Measurements from ENCODE around the gene COL2A1. TPM values are rescaled to one million over a fixed set of nuclear protein-coding genes. Genes with fewer than 3 reads are reported as not detected.

COL2A1 gene
- total RNA-seq, 3 donors from 2014 or later (not counting 1 experiment from before 2014, with no cell fraction given), result not detected

- ATAC-seq (no peak), DNase-seq (no peak)
- H3K9me3 Mint-ChIP-seq, result no peaks in the 10 kb centered on the region
- H3K27ac ChIP-seq (ENCODE audit: low read length), result no peak overlapping the region
- H3K36me3 Mint-ChIP-seq, result no peaks in the 10 kb centered on the region
- no peaks in the 10 kb centered on the region for H3K36me3 ChIP-seq (ENCODE audit: control insufficient read depth, insufficient read depth, low read length)
- H3K4me3 ChIP-seq (ENCODE audit: low read length), result no peak overlapping the region
- no peak overlapping the region for H3K4me3 Mint-ChIP-seq
- H3K4me1 ChIP-seq (ENCODE audit: control insufficient read depth, insufficient read depth, low read length), result no peaks in the 10 kb centered on the region
- no peaks in the 10 kb centered on the region for H3K9me3 ChIP-seq (ENCODE audit: control insufficient read depth, insufficient read depth, low read length)
- H3K27me3 Mint-ChIP-seq (ENCODE audit: low read depth in 2 of 2), result peaks cover 0 to 7% of the 10 kb centered on the region in 2 donors
- 82% methylated on average over 11 of the region's 11 CpGs for WGBS (ENCODE audit: insufficient coverage)
- no peak for TF ChIP-seq CTCF (IDR thresholded peaks at IDR 0.05)
- H3K27me3 ChIP-seq (ENCODE audit: control insufficient read depth, insufficient read depth, low read length), result no peaks in the 10 kb centered on the region
- no peaks in the 10 kb centered on the region for H3K4me1 Mint-ChIP-seq
- H3K27ac Mint-ChIP-seq, result no peak overlapping the region
- intact Hi-C loops (cut with micrococcal nuclease), result no loop called here
Measured at GRCh38 chr12:47979686-47980085, 24.6 kb downstream of the COL2A1 start.

DNA sequence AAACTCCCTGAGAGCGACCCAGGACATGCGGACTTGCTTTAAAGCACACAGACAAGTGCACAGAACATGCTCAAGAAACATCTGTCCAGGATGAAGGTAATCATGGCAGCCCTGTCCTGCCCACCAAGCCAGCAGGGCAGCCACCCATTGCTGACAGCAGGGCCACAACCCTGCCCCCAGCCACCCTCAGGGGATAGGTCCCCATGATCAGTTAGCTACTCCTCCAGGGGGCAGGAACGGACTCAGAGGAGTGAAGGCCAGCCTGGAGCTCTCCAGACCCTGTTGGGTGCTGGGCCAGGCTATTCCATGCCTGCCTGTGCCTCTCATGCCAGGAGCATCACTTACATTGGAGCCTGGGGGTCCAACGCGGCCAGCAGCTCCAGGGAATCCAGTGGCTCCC is 25.1 kb downstream of the COL2A1 start:
- ATAC-seq, result no peak
- no peak overlapping the region for H3K27ac ChIP-seq (ENCODE audit: low read length)
- TF ChIP-seq CTCF (IDR thresholded peaks at IDR 0.05), result no peak

GRCh38 chr12:47978598-47978873 is 25.7 kb downstream of the COL2A1 start:
- Mint-ChIP-seq H3K4me1 (no peaks in the 10 kb centered on the region), H3K27ac (no peak overlapping the region), H3K36me3 (no peaks in the 10 kb centered on the region), H3K4me3 (no peak overlapping the region), H3K9me3 (no peaks in the 10 kb centered on the region), H3K27me3 (ENCODE audit: low read depth in 2 of 2) (peaks cover 0 to 7% of the 10 kb centered on the region in 2 donors)
- H3K9me3 ChIP-seq (ENCODE audit: control insufficient read depth, insufficient read depth, low read length), result no peaks in the 10 kb centered on the region
- H3K4me1 ChIP-seq (ENCODE audit: control insufficient read depth, insufficient read depth, low read length), result no peaks in the 10 kb centered on the region
- intact Hi-C loops (cut with micrococcal nuclease), result no loop called here
- H3K27me3 ChIP-seq (ENCODE audit: control insufficient read depth, insufficient read depth, low read length), result no peaks in the 10 kb centered on the region
- ATAC-seq (no peak), DNase-seq (no peak)
- no peak overlapping the region for H3K27ac ChIP-seq (ENCODE audit: low read length)
- no peak overlapping the region for H3K4me3 ChIP-seq (ENCODE audit: low read length)
- TF ChIP-seq CTCF (IDR thresholded peaks at IDR 0.05), result no peak
- WGBS (ENCODE audit: insufficient coverage), result 91% methylated on average over 7 of the region's 7 CpGs
- H3K36me3 ChIP-seq (ENCODE audit: control insufficient read depth, insufficient read depth, low read length), result no peaks in the 10 kb centered on the region

More for the DNA sequence above, 25.1 kb downstream of the COL2A1 start:
- Mint-ChIP-seq H3K36me3 (no peaks in the 10 kb centered on the region), H3K4me1 (no peaks in the 10 kb centered on the region), H3K27ac (no peak overlapping the region), H3K4me3 (no peak overlapping the region), H3K27me3 (ENCODE audit: low read depth in 2 of 2) (peaks cover 0 to 7% of the 10 kb centered on the region in 2 donors), H3K9me3 (no peaks in the 10 kb centered on the region)
- WGBS (ENCODE audit: insufficient coverage), result 91% methylated on average over 5 of the region's 5 CpGs
- H3K27me3 ChIP-seq (ENCODE audit: control insufficient read depth, insufficient read depth, low read length), result no peaks in the 10 kb centered on the region
- H3K4me1 ChIP-seq (ENCODE audit: control insufficient read depth, insufficient read depth, low read length), result no peaks in the 10 kb centered on the region
- intact Hi-C loops (cut with micrococcal nuclease), result no loop called here
- DNase-seq, result no peak
- no peaks in the 10 kb centered on the region for H3K36me3 ChIP-seq (ENCODE audit: control insufficient read depth, insufficient read depth, low read length)
- H3K4me3 ChIP-seq (ENCODE audit: low read length), result no peak overlapping the region
- no peaks in the 10 kb centered on the region for H3K9me3 ChIP-seq (ENCODE audit: control insufficient read depth, insufficient read depth, low read length)

DNA sequence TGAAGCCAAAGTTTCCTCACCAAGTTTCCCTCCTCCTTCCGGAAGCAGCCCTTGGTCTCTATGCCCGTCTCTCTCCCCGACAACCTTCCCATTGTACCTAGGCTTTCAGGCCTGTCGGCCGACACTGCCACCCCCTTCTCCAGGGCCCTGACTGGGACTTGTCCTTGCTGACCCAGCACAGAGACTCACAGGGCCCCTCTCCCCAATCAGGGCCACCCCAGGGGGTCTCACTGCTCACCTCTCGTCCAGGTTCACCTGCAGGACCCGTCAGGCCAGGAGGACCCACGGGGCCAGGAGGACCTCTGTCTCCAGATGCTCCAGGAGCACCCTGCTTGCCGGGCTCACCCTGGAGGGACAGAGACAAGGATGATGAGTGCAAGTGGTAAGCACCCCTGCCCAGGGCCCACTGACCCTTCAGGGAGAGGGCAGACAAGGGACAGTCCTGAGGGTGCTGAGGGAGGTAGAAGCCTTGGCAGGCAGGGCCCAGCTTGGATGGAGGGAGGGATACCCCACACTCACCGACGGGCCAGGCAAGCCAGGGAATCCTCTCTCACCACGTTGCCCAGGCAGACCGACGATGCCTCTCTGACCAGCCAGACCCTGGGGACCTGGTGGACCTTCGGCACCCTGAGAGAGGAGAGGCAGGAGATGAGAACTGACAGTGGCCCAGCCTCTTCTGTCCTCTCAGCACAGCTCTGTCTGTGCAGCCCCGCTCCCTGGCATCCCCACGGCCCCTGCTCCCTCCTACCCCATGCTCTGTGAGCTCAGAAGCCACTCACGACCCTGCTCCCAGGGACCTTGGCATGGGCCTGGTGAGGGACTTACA is 26.3 kb downstream of the COL2A1 start:
- Mint-ChIP-seq H3K9me3 (no peaks in the 10 kb centered on the region), H3K27me3 (ENCODE audit: low read depth in 2 of 2) (peaks cover 0 to 7% of the 10 kb centered on the region in 2 donors), H3K4me3 (no peak overlapping the region), H3K4me1 (no peaks in the 10 kb centered on the region), H3K27ac (no peak overlapping the region), H3K36me3 (no peaks in the 10 kb centered on the region)
- TF ChIP-seq CTCF (IDR thresholded peaks at IDR 0.05), result no peak
- intact Hi-C loops (cut with micrococcal nuclease), result no loop called here
- ATAC-seq (no peak), DNase-seq (no peak)
- no peaks in the 10 kb centered on the region for H3K27me3 ChIP-seq (ENCODE audit: control insufficient read depth, insufficient read depth, low read length)
- H3K27ac ChIP-seq (ENCODE audit: low read length), result no peak overlapping the region
- H3K36me3 ChIP-seq (ENCODE audit: control insufficient read depth, insufficient read depth, low read length), result no peaks in the 10 kb centered on the region
- no peaks in the 10 kb centered on the region for H3K9me3 ChIP-seq (ENCODE audit: control insufficient read depth, insufficient read depth, low read length)
- no peak overlapping the region for H3K4me3 ChIP-seq (ENCODE audit: low read length)
- H3K4me1 ChIP-seq (ENCODE audit: control insufficient read depth, insufficient read depth, low read length), result no peaks in the 10 kb centered on the region
- 88% methylated on average over 18 of the region's 18 CpGs for WGBS (ENCODE audit: insufficient coverage)
